GM10847 (cell line): ENCODE data around the gene CMTM7.

Source experiments
- POLR2A ChIP-seq: IDR thresholded peaks from 2 replicates; pipeline ENCODE4 v1.6.1; 2011; ENCODE audit not compliant: insufficient read length; ENCODE audit errors: extremely low read depth

The CMTM7 gene

GRCh38 chr3:32374788-32375595 lies 16.7 kb upstream of the CMTM7 start:
- no peak for TF ChIP-seq POLR2A

GRCh38 chr3:32375596-32375930 lies 16.1 kb upstream of the CMTM7 start:
- no peak for TF ChIP-seq POLR2A

- no peak for TF ChIP-seq POLR2A
Measured at GRCh38 chr3:32376115-32376514, 15.5 kb upstream of the CMTM7 start.

GRCh38 chr3:32379831-32380500 lies 11.7 kb upstream of the CMTM7 start:
- no peak for TF ChIP-seq POLR2A

- no peak for TF ChIP-seq POLR2A
Measured at GRCh38 chr3:32381922-32382321, 9.7 kb upstream of the CMTM7 start.

- no peak for TF ChIP-seq POLR2A
Measured at GRCh38 chr3:32383136-32383711, 8.4 kb upstream of the CMTM7 start.

DNA sequence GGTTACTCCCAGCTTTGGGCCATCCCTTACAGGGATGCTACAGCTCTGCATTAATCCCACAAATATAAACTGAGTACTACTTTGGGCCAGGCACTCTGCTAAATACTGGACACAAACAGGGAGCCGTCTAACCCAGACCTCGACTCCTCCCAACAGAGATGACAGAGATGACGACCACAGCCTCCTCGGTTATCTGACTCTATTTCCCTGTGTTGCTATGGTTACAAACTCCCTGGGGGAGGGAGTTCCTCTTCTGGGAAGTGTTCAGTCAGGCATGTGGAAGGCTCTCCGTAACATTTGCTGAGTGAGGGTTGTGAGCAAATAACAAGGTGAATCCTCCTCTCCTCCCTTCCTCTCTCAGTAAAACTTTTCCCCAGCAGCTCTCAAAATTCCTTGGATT lies 6.7 kb upstream of the CMTM7 start:
- TF ChIP-seq POLR2A: no peak

- no peak for TF ChIP-seq POLR2A
Measured at GRCh38 chr3:32387512-32387911, 4.1 kb upstream of the CMTM7 start.

DNA sequence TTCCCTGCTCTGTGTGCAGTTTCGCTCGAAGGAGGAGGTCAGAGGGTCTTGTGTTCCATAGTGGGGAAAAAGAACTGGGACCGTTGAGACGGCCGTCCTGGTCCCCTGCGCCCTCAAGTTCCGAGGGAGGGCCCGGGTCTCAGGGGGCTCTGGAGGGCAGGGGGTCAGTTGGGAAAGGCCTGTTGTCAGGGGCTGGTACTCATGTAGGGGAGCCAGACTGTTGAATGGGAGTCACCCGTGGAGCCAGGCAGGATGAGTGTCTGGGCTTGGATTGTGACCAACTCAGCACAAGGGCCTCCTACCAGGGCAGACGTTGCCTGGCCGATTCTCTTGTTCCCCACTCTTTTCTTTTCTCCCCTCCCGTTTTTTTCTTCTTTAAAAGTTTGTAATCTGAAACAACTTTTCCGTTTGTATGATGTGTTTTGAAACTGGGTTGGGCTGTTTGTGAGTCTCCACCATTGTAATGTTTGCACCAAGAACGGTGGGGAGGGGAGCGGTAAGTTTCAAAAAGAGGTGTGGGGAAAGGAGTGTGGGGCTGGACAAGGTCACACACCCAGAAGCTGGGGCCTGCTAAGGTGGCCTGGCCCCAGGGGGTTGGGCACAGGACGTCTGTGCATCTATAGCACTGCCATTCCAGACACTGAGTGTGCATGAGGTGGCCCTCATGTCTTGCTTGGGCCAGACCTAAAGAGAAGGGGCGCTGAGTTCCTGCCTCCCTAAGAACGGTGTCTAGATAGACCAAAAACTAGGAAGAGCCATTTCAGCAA lies 1.1 kb downstream of the CMTM7 start:
- no peak for TF ChIP-seq POLR2A

GRCh38 chr3:32395496-32395895 lies 3.8 kb downstream of the CMTM7 start:
- no peak for TF ChIP-seq POLR2A

- no peak for TF ChIP-seq POLR2A
Measured at GRCh38 chr3:32397941-32398340, 6.3 kb downstream of the CMTM7 start.

GRCh38 chr3:32398531-32398930 lies 6.9 kb downstream of the CMTM7 start:
- no peak for TF ChIP-seq POLR2A

DNA sequence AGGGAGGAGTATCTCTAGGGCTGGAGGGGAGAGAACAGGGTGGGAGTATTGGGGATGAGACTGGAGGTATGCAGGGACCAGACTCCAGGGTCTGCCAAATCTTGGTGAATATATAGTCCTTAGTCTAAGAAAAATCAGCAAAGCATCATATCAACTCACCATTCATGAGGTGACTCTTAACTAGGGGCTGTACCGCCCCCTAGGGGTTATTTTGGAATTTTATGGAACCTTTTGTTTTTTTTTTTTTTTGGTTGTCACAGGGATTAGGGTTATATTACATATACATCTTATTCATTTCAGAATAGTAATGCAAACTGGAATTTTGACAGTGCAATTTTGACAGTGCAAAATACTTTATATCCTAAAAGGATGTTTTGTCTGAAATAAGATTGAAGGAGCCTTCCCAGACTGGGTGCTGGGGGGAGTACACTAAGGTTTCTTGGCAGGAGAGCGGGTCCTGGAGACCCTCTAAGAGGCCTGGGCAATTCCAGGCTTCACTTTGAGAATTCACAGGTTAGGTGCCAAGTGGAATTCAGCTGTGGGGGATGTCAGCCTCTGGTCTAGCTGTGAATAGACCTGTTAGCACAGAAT lies 7.5 kb downstream of the CMTM7 start:
- no peak for TF ChIP-seq POLR2A

GRCh38 chr3:32401126-32401525 lies 9.5 kb downstream of the CMTM7 start:
- no peak for TF ChIP-seq POLR2A

- no peak for TF ChIP-seq POLR2A
Measured at GRCh38 chr3:32401556-32402081, 10.0 kb downstream of the CMTM7 start.
